Large intestine (tissue), 3 donors: Measurements from ENCODE around the gene RBMS3. TPM values are rescaled to one million over a fixed set of nuclear protein-coding genes. Genes with fewer than 3 reads are reported as not detected.

Source experiments
- DNase-seq, 2 donors: peaks; one replicate each; pipeline versions ENCODE4 v3.0.0 to v3.0.0-alpha.2; 2013
- H3K27ac ChIP-seq: one replicate; pipeline ENCODE4 v1.5.1; 2013; ENCODE audit warnings: low read length
- H3K27me3 ChIP-seq: 2 replicates; pipeline ENCODE4 v1.6.1; 2013; ENCODE audit warnings: low read length; ENCODE audit not compliant: control insufficient read depth, insufficient read depth
- H3K36me3 ChIP-seq: 2 replicates; pipeline ENCODE4 v1.6.1; 2013; ENCODE audit warnings: low read length; ENCODE audit not compliant: control insufficient read depth, insufficient read depth
- H3K4me1 ChIP-seq: one replicate; pipeline ENCODE4 v1.6.1; 2013; ENCODE audit warnings: low read length; ENCODE audit not compliant: control insufficient read depth, insufficient read depth
- H3K4me3 ChIP-seq: one replicate; pipeline ENCODE4 v1.5.1; 2013; ENCODE audit warnings: low read length
- H3K9me3 ChIP-seq: one replicate; pipeline ENCODE4 v1.6.1; 2013; ENCODE audit warnings: mild to moderate bottlenecking, low read depth, low read length, moderate library complexity; ENCODE audit not compliant: control insufficient read depth
- whole genome bisulfite sequencing: methylation state at CpG from one replicate; pipeline ENCODE4 v1.1.5; 2013; ENCODE audit warnings: low lambda C conversion rate; ENCODE audit not compliant: insufficient coverage; 5-methylcytosine and 5-hydroxymethylcytosine counted together
- polyA plus RNA-seq: library from polyadenylated mRNA; unstranded; fragments of 120-200 nt; gene quantifications from one replicate; pipeline ENCODE4 v1.2.1, GENCODE V29; 2013

The RBMS3 gene
- polyA plus RNA-seq, 1 donor: 10.8 TPM

DNA sequence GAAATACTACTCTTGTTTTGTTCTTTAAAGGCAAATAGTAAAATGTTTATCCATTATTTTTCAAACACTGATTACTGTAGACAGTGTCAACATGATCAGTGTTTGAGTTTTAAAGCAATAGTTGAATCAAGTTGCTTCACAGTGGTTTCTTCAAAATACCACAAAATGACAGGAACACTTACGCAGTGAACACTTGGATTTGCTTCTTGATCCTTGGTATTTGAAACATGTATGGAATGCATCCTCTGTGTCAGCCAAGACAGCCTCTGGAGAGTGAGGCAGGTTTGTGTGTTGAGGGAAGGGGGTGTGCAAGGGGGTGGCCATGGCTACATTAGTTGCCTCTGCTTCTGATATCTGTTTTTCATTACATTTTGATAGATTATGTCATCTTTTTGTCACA, 413.0 kb downstream of the RBMS3 start:
- Histone ChIP-seq H3K4me3 (no peak overlapping the region), H3K27ac (no peak overlapping the region)
- no peak for DNase-seq

GRCh38 chr3:29694331-29694730, 413.5 kb downstream of the RBMS3 start:
- Histone ChIP-seq H3K9me3 (no peaks in the 10 kb centered on the region), H3K27ac (no peak overlapping the region), H3K4me3 (no peak overlapping the region), H3K27me3 (no peaks in the 10 kb centered on the region), H3K36me3 (no peaks in the 10 kb centered on the region), H3K4me1 (no peaks in the 10 kb centered on the region)
- DNase-seq: no peak
- 61% methylated on average over 2 of the region's 2 CpGs for WGBS

More for the DNA sequence above, 413.0 kb downstream of the RBMS3 start:
- Histone ChIP-seq H3K36me3 (no peaks in the 10 kb centered on the region), H3K27me3 (no peaks in the 10 kb centered on the region), H3K9me3 (no peaks in the 10 kb centered on the region), H3K4me1 (no peaks in the 10 kb centered on the region)
- no CpG with 5 or more reads among the region's 1 CpG for WGBS

DNA sequence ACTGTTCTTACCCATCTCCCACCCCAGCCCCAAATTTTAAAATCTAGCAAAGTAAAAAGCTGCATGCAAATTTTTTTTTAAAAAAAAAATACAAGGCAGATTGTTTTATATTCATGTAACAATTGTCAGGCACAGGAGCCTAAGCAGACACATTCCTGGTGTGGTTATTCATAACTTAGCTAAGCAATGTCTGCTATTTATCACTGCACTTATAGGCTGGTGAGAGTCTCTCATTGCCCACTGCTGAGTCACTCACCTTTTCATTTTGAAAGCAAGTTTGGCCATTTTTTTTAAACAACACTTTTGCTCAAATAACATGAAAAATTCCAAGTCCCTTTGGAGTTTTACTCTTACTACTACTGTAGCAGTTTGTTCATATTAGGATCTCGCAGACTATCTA, 413.9 kb downstream of the RBMS3 start:
- Histone ChIP-seq H3K27ac (no peak overlapping the region), H3K36me3 (no peaks in the 10 kb centered on the region), H3K4me3 (no peak overlapping the region), H3K27me3 (no peaks in the 10 kb centered on the region), H3K4me1 (no peaks in the 10 kb centered on the region), H3K9me3 (no peaks in the 10 kb centered on the region)
- no peak for DNase-seq
- WGBS: no CpG with 5 or more reads among the region's 1 CpG

DNA sequence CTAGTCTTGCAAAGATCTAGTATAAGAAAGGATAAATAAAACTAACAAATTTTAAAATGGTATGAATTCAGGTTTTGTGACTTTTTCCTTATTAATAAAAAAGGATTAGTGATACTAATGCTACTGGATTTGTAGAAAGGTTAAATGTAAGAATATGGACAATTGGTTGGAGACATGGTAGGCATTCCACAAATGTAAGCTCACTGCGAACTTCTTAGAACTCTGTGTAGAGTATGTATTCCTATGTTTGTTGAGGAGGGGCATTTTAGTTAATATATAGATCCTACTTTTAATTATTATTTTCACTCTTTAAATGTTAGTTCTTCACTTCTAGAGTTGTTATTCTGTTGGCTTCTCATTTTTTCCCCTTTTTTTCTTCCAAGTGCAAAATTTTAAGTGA, 414.3 kb downstream of the RBMS3 start:
- no peak overlapping the region for H3K27ac ChIP-seq
- 100% methylated on average over 1 of the region's 1 CpG for WGBS

DNA sequence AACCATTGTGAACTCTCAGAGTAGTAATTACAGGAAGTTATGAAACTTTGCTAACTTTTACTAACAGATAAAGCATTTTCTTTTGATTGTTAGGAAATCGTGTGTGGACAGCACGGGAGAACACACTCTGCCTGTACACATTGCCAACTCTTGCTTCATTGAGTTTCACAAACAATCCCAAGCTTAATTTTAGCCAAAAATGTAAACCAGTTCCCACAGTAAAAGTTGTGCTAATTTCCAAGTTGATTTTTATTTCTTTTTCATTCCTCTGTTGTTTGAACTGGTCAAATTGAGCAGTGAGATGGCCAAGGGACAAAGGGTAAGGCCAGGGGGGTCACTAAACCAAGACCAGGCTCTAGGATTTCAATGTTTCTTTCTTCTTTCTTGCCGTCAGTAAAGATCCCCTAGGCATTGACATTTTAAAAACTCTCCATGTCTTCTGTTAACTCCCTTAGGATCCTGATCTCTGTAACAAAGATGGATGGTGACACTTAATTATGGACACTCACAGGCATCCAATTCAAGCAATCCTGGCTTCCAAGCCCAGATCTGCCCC, 414.9 kb downstream of the RBMS3 start:
- DNase-seq: no peak
- no peak overlapping the region for H3K4me3 ChIP-seq
- peaks cover 2% of the 10 kb centered on the region for H3K9me3 ChIP-seq
- no peaks in the 10 kb centered on the region for H3K36me3 ChIP-seq
- no peaks in the 10 kb centered on the region for H3K27me3 ChIP-seq
- H3K27ac ChIP-seq: no peak overlapping the region
- no peaks in the 10 kb centered on the region for H3K4me1 ChIP-seq
- WGBS: 100% methylated on average over 2 of the region's 3 CpGs

More for the DNA sequence above, 414.3 kb downstream of the RBMS3 start:
- no peak for DNase-seq
- H3K36me3 ChIP-seq: no peaks in the 10 kb centered on the region
- H3K4me1 ChIP-seq: no peaks in the 10 kb centered on the region
- H3K4me3 ChIP-seq: no peak overlapping the region
- no peaks in the 10 kb centered on the region for H3K27me3 ChIP-seq
- no peaks in the 10 kb centered on the region for H3K9me3 ChIP-seq

DNA sequence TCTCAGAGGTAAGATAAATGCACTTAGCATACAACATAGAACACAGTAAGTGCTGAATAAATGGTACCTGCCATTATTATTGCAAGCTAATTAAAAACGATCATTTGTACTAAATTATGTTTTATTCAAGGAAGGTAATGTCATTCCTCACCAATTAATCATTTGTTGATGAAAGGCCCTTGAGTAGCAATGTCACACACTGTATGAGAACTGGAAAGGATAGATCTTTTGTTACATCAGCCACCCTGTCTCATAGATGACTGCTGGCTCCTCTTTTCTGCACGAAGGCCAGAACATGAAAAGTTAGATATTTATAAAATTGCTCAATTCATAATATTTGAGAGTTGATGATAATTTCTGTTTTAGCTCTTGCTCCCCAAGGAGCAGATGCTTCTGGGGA, 415.4 kb downstream of the RBMS3 start:
- Histone ChIP-seq H3K27me3 (no peaks in the 10 kb centered on the region), H3K9me3 (peaks cover 8% of the 10 kb centered on the region), H3K36me3 (no peaks in the 10 kb centered on the region), H3K4me3 (no peak overlapping the region), H3K4me1 (no peaks in the 10 kb centered on the region), H3K27ac (no peak overlapping the region)
- DNase-seq: no peak
- WGBS: 71% methylated on average over 1 of the region's 2 CpGs

GRCh38 chr3:29697989-29698388, 417.1 kb downstream of the RBMS3 start:
- H3K36me3 ChIP-seq: peaks cover 2% of the 10 kb centered on the region
- no peak overlapping the region for H3K4me3 ChIP-seq
- H3K27me3 ChIP-seq: no peaks in the 10 kb centered on the region
- H3K4me1 ChIP-seq: no peaks in the 10 kb centered on the region
- DNase-seq: no peak
- no CpG with 5 or more reads among the region's 2 CpGs for WGBS
- peaks cover 13% of the 10 kb centered on the region for H3K9me3 ChIP-seq
- H3K27ac ChIP-seq: no peak overlapping the region

- Histone ChIP-seq H3K27me3 (no peaks in the 10 kb centered on the region), H3K4me1 (no peaks in the 10 kb centered on the region), H3K36me3 (peaks cover 2% of the 10 kb centered on the region), H3K9me3 (peaks cover 13% of the 10 kb centered on the region), H3K27ac (no peak overlapping the region), H3K4me3 (no peak overlapping the region)
- DNase-seq: no peak
- no CpG with 5 or more reads among the region's 2 CpGs for WGBS
These were observed 419.4 kb downstream of the RBMS3 start for GRCh38 chr3:29700256-29700655.

DNA sequence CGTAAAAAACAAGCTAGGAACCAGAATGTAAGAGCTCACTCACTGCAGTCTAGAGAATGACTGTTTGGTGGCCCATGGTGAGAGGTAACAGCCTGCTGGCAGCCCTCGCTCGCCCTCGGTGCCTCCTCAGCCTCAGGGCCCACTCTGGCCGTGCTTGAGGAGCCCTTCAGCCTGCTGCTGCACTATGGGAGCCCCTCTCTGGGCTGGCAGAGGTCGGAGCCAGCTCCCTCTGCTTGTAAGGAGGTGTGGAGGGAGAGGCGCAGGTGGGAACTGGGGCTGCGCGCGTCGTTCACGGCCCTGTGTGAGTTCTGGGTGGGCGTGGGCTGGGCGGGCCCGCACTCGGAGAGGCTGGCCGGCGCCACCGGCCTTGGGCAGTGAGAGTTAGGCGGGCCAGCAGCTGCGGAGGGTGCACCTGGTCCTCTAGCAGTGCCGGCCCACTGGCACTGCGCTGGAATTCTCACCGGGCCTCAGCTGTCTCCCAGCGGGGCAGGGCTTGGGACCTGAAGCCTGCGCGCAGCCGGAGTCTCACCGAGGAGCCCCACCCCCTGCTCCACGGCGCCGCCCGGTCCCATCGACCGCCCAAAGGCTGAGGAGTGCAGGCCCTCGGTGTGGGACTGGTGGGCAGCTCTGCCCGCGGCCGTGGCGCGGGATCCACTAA, 420.6 kb downstream of the RBMS3 start:
- H3K4me3 ChIP-seq: no peak overlapping the region
- peaks cover 13% of the 10 kb centered on the region for H3K9me3 ChIP-seq
- H3K27ac ChIP-seq: no peak overlapping the region
- DNase-seq: no peak
- H3K27me3 ChIP-seq: no peaks in the 10 kb centered on the region
- no peaks in the 10 kb centered on the region for H3K4me1 ChIP-seq
- no CpG with 5 or more reads among the region's 41 CpGs for WGBS
- peaks cover 2% of the 10 kb centered on the region for H3K36me3 ChIP-seq

- H3K4me1 ChIP-seq: no peaks in the 10 kb centered on the region
- H3K27me3 ChIP-seq: no peaks in the 10 kb centered on the region
- peaks cover 7% of the 10 kb centered on the region for H3K9me3 ChIP-seq
- peaks cover 2% of the 10 kb centered on the region for H3K36me3 ChIP-seq
- no peak overlapping the region for H3K27ac ChIP-seq
- WGBS: no CpG with 5 or more reads among the region's 3 CpGs
- no peak for DNase-seq
- H3K4me3 ChIP-seq: no peak overlapping the region
These were observed 425.3 kb downstream of the RBMS3 start for GRCh38 chr3:29705906-29706844.
